ENCODE data around the gene BATF2. TPM values are rescaled to one million over a fixed set of nuclear protein-coding genes. Genes with fewer than 3 reads are reported as not detected.

Gene BATF2
- total and polyA plus RNA-seq, 9 of the 15 experiments (the other 6 are each of a cell fraction or from before 2014, with no cell fraction given) = 1.7 to 8.9 (median 6.4) TPM

- TF ChIP-seq CREBBP (IDR thresholded peaks at IDR 0.05; ENCODE audit: low read depth, low read length) (no peak), HMG20A (CRISPR knock-in tag; conservative IDR thresholded peaks at IDR 0.05) (no peak), SNIP1 (IDR thresholded peaks at IDR 0.05; ENCODE audit: low read depth) (no peak), NFRKB (IDR thresholded peaks at IDR 0.05; ENCODE audit: low read depth) (0 out of 2 replicates have a peak, but pooled peaks have one; percentile 11), ZBTB34 (CRISPR knock-in tag; IDR thresholded peaks at IDR 0.05) (no peak), KLF10 (CRISPR knock-in tag; IDR thresholded peaks at IDR 0.05) (no peak), ELF2 (CRISPR knock-in tag; IDR thresholded peaks at IDR 0.05) (no peak), ZNF561 (CRISPR knock-in tag; conservative IDR thresholded peaks at IDR 0.05) (no peak; the same call in 1 of the 2 replicates), SLC30A9 (CRISPR knock-in tag; IDR thresholded peaks at IDR 0.05) (no peak), HIVEP1 (CRISPR knock-in tag; IDR thresholded peaks at IDR 0.05) (no peak), ZNF3 (CRISPR knock-in tag; IDR thresholded peaks at IDR 0.05) (no peak)
- TF ChIP-seq, protein P1, sequence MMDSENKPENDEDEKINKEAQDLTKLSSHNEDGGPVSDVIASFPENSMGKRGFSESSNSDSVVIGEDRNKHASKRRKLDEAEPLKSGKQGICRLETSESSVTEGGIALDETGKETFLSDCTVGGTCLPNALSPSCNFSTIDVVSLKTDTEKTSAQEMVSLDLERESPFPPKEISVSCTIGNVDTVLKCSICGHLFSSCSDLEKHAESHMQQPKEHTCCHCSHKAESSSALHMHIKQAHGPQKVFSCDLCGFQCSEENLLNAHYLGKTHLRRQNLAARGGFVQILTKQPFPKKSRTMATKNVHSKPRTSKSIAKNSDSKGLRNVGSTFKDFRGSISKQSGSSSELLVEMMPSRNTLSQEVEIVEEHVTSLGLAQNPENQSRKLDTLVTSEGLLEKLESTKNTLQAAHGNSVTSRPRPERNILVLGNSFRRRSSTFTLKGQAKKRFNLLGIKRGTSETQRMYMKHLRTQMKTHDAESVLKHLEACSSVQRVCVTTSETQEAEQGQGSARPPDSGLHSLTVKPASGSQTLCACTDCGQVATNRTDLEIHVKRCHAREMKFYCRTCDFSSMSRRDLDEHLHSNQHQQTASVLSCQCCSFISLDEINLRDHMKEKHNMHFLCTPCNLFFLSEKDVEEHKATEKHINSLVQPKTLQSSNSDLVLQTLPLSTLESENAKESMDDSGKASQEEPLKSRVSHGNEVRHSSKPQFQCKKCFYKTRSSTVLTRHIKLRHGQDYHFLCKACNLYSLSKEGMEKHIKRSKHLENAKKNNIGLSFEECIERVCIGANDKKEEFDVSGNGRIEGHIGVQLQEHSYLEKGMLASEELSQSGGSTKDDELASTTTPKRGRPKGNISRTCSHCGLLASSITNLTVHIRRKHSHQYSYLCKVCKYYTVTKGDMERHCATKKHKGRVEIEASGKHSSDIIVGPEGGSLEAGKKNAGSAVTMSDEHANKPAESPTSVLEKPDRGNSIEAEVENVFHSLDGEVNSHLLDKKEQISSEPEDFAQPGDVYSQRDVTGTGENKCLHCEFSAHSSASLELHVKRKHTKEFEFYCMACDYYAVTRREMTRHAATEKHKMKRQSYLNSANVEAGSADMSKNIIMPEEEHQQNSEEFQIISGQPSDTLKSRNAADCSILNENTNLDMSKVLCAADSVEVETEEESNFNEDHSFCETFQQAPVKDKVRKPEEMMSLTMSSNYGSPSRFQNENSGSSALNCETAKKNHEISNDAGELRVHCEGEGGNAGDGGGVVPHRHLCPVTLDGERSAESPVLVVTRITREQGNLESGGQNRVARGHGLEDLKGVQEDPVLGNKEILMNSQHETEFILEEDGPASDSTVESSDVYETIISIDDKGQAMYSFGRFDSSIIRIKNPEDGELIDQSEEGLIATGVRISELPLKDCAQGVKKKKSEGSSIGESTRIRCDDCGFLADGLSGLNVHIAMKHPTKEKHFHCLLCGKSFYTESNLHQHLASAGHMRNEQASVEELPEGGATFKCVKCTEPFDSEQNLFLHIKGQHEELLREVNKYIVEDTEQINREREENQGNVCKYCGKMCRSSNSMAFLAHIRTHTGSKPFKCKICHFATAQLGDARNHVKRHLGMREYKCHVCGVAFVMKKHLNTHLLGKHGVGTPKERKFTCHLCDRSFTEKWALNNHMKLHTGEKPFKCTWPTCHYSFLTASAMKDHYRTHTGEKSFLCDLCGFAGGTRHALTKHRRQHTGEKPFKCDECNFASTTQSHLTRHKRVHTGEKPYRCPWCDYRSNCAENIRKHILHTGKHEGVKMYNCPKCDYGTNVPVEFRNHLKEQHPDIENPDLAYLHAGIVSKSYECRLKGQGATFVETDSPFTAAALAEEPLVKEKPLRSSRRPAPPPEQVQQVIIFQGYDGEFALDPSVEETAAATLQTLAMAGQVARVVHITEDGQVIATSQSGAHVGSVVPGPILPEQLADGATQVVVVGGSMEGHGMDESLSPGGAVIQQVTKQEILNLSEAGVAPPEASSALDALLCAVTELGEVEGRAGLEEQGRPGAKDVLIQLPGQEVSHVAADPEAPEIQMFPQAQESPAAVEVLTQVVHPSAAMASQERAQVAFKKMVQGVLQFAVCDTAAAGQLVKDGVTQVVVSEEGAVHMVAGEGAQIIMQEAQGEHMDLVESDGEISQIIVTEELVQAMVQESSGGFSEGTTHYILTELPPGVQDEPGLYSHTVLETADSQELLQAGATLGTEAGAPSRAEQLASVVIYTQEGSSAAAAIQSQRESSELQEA (IDR thresholded peaks at IDR 0.05; ENCODE audit: low read depth) = peak; percentile 77
- TF ChIP-seq, protein P2, sequence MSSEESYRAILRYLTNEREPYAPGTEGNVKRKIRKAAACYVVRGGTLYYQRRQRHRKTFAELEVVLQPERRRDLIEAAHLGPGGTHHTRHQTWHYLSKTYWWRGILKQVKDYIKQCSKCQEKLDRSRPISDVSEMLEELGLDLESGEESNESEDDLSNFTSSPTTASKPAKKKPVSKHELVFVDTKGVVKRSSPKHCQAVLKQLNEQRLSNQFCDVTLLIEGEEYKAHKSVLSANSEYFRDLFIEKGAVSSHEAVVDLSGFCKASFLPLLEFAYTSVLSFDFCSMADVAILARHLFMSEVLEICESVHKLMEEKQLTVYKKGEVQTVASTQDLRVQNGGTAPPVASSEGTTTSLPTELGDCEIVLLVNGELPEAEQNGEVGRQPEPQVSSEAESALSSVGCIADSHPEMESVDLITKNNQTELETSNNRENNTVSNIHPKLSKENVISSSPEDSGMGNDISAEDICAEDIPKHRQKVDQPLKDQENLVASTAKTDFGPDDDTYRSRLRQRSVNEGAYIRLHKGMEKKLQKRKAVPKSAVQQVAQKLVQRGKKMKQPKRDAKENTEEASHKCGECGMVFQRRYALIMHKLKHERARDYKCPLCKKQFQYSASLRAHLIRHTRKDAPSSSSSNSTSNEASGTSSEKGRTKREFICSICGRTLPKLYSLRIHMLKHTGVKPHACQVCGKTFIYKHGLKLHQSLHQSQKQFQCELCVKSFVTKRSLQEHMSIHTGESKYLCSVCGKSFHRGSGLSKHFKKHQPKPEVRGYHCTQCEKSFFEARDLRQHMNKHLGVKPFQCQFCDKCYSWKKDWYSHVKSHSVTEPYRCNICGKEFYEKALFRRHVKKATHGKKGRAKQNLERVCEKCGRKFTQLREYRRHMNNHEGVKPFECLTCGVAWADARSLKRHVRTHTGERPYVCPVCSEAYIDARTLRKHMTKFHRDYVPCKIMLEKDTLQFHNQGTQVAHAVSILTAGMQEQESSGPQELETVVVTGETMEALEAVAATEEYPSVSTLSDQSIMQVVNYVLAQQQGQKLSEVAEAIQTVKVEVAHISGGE (CRISPR knock-in tag; IDR thresholded peaks at IDR 0.05) = peak in 1 of 3 experiments; percentile 80; a peak in 2 of 6 replicates
Measured at GRCh38 chr11:65013888-65014725, 17.3 kb upstream of the BATF2 start, which contains the start of gene ARL2 (continued).
